SW 1271 (cell line): ENCODE results near the gene TNFAIP1.
A peak's percentile ranks its signal among the peaks of the same experiment; 100 is the strongest.

ENCODE experiments used
- DNase-seq, 2 experiments: peaks; one replicate each; lab custom pipeline; 2025; lab: John Stamatoyannopoulos, UW

TNFAIP1 gene

GRCh38 chr17:28371245-28372202 lies 36.0 kb downstream of the TNFAIP1 start, which contains the start of gene SARM1:
SARM1 (plus strand) TSS chr17:28371694; CDS start chr17:28372033, 339 bp downstream.
- peak; percentile 84 to 85 for DNase-seq

DNA sequence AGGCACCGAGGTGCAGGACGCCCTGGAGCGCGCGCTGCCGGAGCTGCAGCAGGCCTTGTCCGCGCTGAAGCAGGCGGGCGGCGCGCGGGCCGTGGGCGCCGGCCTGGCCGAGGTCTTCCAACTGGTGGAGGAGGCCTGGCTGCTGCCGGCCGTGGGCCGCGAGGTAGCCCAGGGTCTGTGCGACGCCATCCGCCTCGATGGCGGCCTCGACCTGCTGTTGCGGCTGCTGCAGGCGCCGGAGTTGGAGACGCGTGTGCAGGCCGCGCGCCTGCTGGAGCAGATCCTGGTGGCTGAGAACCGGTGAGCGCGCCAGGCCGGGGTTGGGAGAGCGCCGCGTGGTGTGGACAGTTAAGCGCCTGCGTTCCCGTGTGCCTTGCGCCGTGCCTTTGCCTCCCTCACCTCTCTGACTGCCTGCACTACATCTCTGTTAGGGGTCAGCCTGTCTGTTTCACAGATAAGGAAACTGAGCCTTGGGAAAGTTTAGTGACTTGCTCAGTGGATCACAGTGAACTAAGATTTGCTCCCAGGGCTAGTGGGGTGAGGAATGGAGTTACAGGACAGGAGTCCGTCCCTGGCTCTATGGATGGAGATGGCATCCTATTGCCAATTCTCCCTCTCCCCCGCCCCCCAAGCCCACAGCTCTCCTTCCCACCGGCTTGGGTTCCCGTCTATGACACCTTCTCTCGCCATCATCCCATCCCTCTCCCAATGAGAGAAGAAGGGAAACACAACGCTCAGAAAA lies 36.8 kb downstream of the TNFAIP1 start:
- DNase-seq, result no peak

DNA sequence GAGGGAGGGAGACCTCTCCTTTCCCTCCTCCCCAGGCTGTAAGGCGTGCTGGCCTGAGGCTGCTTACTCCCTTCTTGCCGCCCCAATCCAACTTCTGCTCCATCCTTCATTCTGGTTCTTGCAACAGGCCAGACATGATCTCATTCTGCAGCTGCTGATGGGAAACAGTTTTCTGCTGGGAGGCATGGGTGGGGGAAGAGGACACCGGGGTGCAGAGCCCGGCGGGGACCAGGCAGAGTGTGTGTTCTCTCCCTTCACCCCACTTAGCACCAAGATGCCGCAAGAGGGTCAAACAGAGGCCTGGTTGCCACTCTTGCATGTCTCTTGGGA lies 37.3 kb downstream of the TNFAIP1 start:
- DNase-seq, result no peak

DNA sequence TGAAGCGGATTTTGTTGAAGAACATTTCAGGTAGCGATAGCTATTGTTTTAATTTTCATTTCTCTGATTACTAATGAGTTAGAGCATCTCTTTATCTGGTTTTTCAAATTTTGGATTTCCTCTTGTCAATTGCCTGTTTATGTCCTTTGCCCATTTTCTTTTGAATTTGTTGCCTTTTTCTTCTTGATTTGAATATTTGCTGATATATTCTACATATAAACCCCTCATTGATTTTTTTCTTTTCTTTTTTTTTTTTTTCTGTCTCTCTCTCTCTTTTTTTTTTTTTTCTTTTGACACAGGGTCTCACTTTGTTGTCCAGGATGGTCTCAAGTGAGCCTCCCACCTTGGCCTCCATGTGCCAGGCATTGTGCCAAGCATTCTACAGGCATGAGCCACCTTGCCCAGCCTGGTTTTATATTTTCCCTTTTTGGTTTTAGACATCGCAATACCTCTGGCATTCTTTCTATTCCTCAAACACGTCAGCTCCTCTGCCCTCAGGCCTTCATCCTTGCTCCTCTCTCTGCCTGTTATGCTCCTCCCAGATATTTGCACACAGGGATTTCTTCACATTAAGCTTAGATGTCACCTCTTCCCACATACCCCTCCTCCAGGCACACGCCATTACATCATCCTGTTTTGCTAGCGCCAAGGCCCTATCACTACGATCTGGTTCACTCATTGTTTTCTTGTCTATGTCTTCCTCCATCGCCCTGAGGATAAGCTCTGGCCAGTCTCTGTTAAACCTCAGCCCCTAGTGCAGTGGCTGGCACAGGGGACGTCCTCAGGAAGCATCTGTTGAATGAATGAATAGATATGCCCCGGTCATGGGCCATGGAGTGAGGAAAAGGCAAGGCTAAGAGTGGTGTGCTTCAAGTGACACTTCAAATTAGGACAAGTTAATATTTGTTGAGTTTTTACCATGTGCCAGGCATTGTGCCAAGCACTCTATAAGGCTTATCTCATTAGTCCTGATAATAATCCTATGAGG lies 44.5 kb downstream of the TNFAIP1 start:
- no peak for DNase-seq

DNA sequence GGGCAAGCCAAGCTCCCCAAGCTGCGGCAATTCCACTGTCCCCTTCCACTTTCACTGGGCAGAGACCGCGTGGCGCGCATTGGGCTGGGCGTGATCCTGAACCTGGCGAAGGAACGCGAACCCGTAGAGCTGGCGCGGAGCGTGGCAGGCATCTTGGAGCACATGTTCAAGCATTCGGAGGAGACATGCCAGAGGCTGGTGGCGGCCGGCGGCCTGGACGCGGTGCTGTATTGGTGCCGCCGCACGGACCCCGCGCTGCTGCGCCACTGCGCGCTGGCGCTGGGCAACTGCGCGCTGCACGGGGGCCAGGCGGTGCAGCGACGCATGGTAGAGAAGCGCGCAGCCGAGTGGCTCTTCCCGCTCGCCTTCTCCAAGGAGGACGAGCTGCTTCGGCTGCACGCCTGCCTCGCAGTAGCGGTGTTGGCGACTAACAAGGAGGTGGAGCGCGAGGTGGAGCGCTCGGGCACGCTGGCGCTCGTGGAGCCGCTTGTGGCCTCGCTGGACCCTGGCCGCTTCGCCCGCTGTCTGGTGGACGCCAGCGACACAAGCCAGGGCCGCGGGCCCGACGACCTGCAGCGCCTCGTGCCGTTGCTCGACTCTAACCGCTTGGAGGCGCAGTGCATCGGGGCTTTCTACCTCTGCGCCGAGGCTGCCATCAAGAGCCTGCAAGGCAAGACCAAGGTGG lies 45.7 kb downstream of the TNFAIP1 start:
- no peak for DNase-seq

- DNase-seq, result no peak
These were observed 48.9 kb downstream of the TNFAIP1 start for GRCh38 chr17:28384281-28385036.

- no peak for DNase-seq
These were observed 49.5 kb downstream of the TNFAIP1 start for GRCh38 chr17:28385037-28385400.

- DNase-seq, result no peak
These were observed 49.8 kb downstream of the TNFAIP1 start for GRCh38 chr17:28385406-28385805.

DNA sequence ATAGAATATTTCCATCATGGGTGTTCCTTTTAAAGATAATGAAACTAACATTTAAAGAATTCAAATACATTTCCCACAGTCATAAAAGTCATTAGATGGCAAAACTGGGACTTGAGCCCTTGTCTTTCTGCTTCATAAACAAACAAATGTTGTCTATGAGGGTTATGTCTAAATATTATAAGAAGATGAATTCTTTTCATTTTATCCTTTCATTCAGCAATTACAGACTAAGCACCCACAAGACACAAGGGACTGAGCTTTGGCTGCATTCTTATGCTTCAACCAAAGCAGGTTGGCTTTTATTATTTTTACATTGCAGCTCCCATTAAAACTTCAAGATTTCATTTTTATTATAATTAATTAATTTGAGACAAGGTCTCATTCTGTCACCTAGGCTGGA lies 50.8 kb downstream of the TNFAIP1 start:
- no peak for DNase-seq

DNA sequence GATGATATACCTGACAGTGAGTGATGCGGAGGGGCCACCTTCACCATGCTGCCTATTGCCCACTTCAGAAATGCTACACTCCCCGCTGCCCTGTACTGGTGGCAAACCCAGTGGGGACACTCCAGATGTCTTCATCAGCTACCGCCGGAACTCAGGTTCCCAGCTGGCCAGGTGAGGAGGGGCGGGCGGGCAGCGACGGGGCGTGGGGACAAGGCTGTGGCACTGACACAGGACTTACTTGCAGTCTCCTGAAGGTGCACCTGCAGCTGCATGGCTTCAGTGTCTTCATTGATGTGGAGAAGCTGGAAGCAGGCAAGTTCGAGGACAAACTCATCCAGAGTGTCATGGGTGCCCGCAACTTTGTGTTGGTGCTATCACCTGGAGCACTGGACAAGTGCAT lies 52.5 kb downstream of the TNFAIP1 start:
- DNase-seq, result no peak

DNA sequence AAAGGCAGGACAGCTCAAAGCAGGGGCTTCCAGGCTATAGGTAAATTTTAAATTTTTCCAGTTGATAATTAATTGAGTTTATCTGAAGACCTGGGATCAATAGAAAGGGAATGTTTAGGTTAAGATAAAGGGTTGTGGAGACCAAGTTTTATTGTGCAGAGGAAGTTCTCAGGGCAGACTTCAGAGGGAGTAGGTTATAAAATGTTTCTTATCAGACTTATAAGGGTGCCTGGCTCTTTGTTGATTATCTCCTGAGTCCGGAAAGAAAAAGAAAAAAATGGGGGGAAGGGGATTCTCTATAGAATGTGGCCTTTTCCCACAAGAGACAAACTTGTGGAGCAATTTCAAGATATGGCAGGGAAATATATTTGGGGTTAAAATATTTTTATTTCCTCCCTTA lies 54.6 kb downstream of the TNFAIP1 start:
- DNase-seq, result no peak

DNA sequence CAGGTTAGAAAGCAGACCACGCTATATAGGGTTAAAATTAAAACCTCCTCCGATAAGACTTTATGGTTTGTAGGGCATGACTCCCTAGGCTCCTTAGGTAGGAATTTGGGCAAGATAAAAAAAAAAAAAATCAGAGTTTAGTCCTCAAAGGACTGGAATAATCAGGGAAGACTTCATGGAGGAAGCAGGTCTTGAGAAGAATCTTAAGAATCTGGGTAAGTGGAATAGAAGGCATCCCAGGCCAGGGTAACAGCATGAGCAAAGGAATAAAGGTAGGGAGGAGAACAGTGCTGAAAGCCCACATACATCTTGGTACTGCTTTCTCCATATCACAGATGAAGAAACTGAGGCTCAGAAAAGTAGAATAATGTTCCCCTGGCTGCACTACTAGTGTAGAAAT lies 55.0 kb downstream of the TNFAIP1 start:
- no peak for DNase-seq

- no peak for DNase-seq
These were observed 55.4 kb downstream of the TNFAIP1 start for GRCh38 chr17:28390984-28391383.

- DNase-seq, result no peak
These were observed 55.8 kb downstream of the TNFAIP1 start for GRCh38 chr17:28391401-28391800.

- DNase-seq, result no peak
These were observed 56.9 kb downstream of the TNFAIP1 start for GRCh38 chr17:28392491-28392890.

DNA sequence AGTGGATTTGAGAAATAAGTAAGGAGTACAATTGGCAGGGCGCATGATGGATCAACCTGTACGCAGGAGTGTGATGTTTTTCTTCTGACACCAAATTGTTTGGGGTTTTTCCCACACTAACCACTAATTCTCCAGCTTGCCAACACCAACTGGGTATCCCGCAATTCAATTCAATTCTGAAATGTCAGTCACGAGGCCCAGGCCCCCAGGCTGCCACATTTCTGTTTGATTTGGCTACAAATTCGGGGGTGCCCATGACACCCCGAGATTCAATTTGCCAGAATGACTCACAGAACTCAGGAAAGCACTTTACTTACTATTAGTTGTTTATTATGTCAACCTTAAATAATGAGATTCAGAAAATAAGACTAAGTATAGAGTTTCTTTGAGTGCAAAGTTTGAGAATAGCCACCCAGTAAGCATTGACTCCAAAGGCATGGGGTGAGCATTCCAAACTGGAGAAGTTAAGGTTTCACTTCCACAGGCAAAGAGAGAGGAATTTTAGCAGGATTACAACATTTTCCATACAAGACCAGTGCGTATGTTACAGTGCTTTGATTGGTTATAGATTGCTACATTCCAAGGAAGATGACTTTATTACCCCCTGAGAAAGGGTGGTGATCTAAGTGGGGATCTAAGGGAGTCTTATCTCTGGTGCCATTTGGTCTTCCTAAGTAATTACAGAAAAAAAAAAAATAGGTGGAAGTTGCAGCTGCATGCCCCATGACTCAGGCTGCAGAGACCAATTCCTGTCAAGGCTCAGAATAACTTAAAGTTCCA lies 59.0 kb downstream of the TNFAIP1 start:
- no peak for DNase-seq

DNA sequence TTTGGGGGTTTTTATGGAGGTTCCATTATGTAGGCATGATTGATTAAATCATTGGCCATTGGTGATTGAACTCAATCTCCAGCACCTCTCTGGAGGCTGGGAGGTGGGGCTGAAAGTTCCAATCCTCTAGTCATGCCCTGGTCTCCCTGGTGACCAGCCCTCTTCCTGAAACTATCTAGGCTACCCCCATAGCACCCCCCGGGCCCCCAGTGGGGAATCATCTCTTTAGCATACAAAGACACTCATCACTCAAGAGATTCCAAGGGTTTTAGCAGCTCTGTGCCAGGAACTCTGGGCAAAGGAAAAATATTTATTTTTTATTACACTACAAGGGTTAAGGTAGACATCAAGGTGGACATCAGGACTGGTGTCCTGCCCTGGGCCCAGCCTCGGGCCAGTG lies 59.9 kb downstream of the TNFAIP1 start:
- DNase-seq, result no peak

- no peak for DNase-seq
These were observed 60.4 kb downstream of the TNFAIP1 start for GRCh38 chr17:28395968-28396367.
